Ectodermal cell (in vitro differentiated cells): Measurements from ENCODE around the gene ZNFX1.
"Not testable (repeated sequence)": the region's sequence is repeated elsewhere in the genome, so short reads cannot be mapped to it uniquely, and the experiment has no call there.

ENCODE experiments used
- H3K27ac ChIP-seq: 2 replicates; pipeline ENCODE4 v1.7.0; 2013; ENCODE audit warnings: mild to moderate bottlenecking, low read depth, low read length; ENCODE audit not compliant: insufficient read depth, poor library complexity, severe bottlenecking
- H3K27me3 ChIP-seq: 2 replicates; pipeline ENCODE4 v1.7.0; 2013; ENCODE audit warnings: mild to moderate bottlenecking, low read length; ENCODE audit not compliant: insufficient read depth, control insufficient read depth, poor library complexity, severe bottlenecking
- H3K36me3 ChIP-seq: one replicate; pipeline ENCODE4 v1.7.0; 2013; ENCODE audit warnings: low read length; ENCODE audit not compliant: control insufficient read depth, insufficient read depth
- H3K4me1 ChIP-seq: one replicate; pipeline ENCODE4 v1.7.0; 2013; ENCODE audit warnings: low read length; ENCODE audit not compliant: control insufficient read depth, insufficient read depth
- H3K4me3 ChIP-seq: 2 replicates; pipeline ENCODE4 v1.7.0; 2013; ENCODE audit warnings: low read depth, low read length, control low read depth; ENCODE audit not compliant: insufficient read depth
- H3K9me3 ChIP-seq: 2 replicates; pipeline ENCODE4 v1.7.0; 2013; ENCODE audit warnings: mild to moderate bottlenecking, low read length, moderate library complexity; ENCODE audit not compliant: control insufficient read depth
- WGBS, 2 experiments: methylation state at CpG; one replicate each; pipeline ENCODE4 v1.1.7; 2013; ENCODE audit warnings: missing lambda C conversion rate in 2 of 2; 5-methylcytosine and 5-hydroxymethylcytosine counted together

ZNFX1 gene

GRCh38 chr20:49230561-49231133, 47.2 kb downstream of the ZNFX1 start:
- 94% methylated on average over 7 to 8 of the region's 8 CpGs for WGBS, 2 experiments
- H3K9me3 ChIP-seq = no peaks in the 10 kb centered on the region
- H3K4me1 ChIP-seq = no peaks in the 10 kb centered on the region
- H3K27me3 ChIP-seq = no peaks in the 10 kb centered on the region
- H3K36me3 ChIP-seq = peaks cover 42% of the 10 kb centered on the region
- no peak overlapping the region for H3K4me3 ChIP-seq
- H3K27ac ChIP-seq = no peak overlapping the region

GRCh38 chr20:49230021-49230420, 47.8 kb downstream of the ZNFX1 start:
- no peak overlapping the region for H3K27ac ChIP-seq
- H3K36me3 ChIP-seq = peaks cover 38% of the 10 kb centered on the region
- no peaks in the 10 kb centered on the region for H3K4me1 ChIP-seq
- no peak overlapping the region for H3K4me3 ChIP-seq
- 93 to 95% methylated on average over 10 of the region's 10 CpGs for WGBS, 2 experiments
- H3K27me3 ChIP-seq = no peaks in the 10 kb centered on the region
- H3K9me3 ChIP-seq = no peaks in the 10 kb centered on the region

GRCh38 chr20:49229381-49229780, 48.5 kb downstream of the ZNFX1 start:
- Histone ChIP-seq H3K27ac (no peak overlapping the region), H3K4me3 (no peak overlapping the region), H3K36me3 (peaks cover 38% of the 10 kb centered on the region), H3K27me3 (no peaks in the 10 kb centered on the region), H3K9me3 (no peaks in the 10 kb centered on the region), H3K4me1 (no peaks in the 10 kb centered on the region)
- WGBS, 2 experiments = 92 to 95% methylated on average over 2 of the region's 2 CpGs

- H3K27ac ChIP-seq = no peak overlapping the region
- H3K4me3 ChIP-seq = no peak overlapping the region
- H3K36me3 ChIP-seq = peaks cover 43% of the 10 kb centered on the region
- 97% methylated on average over 7 to 9 of the region's 9 CpGs for WGBS, 2 experiments
- no peaks in the 10 kb centered on the region for H3K27me3 ChIP-seq
- no peaks in the 10 kb centered on the region for H3K9me3 ChIP-seq
- no peaks in the 10 kb centered on the region for H3K4me1 ChIP-seq
Observed at GRCh38 chr20:49228676-49229075, 49.2 kb downstream of the ZNFX1 start.

- Histone ChIP-seq H3K4me1 (no peaks in the 10 kb centered on the region), H3K27me3 (no peaks in the 10 kb centered on the region), H3K36me3 (peaks cover 48% of the 10 kb centered on the region), H3K4me3 (no peak overlapping the region), H3K27ac (no peak overlapping the region), H3K9me3 (no peaks in the 10 kb centered on the region)
- 89 to 93% methylated on average over 7 of the region's 7 CpGs for WGBS, 2 experiments
Observed at GRCh38 chr20:49225896-49226295, 52.0 kb downstream of the ZNFX1 start.

GRCh38 chr20:49219924-49220831, 57.7 kb downstream of the ZNFX1 start:
- H3K4me1 ChIP-seq = no peaks in the 10 kb centered on the region
- peak overlapping the region; percentile 95 for H3K4me3 ChIP-seq
- WGBS, 2 experiments = 75 to 77% methylated on average over 25 to 28 of the region's 28 CpGs
- peaks cover 28% of the 10 kb centered on the region for H3K36me3 ChIP-seq
- H3K9me3 ChIP-seq = no peaks in the 10 kb centered on the region
- no peaks in the 10 kb centered on the region for H3K27me3 ChIP-seq
- no peak overlapping the region for H3K27ac ChIP-seq

GRCh38 chr20:49219091-49219923, 58.5 kb downstream of the ZNFX1 start, which contains the start of gene DDX27:
Gene DDX27 (plus strand): TSS chr20:49219416. CDS start chr20:49219449, 33 bp downstream.
- peak within 1 kb of the TSS; percentile 76 for H3K27ac ChIP-seq

GRCh38 chr20:49218739-49219090, 59.1 kb downstream of the ZNFX1 start:
- H3K9me3 ChIP-seq, H3K4me1 ChIP-seq, H3K27me3 ChIP-seq: not testable (repeated sequence)
- peaks cover 16% of the 10 kb centered on the region for H3K36me3 ChIP-seq
- peak overlapping the region; percentile 95 for H3K4me3 ChIP-seq
- H3K27ac ChIP-seq = peak overlapping the region; percentile 76
- 67% methylated on average over 13 of the region's 13 CpGs for WGBS, 2 experiments

More at GRCh38 chr20:49219091-49219923, 58.5 kb downstream of the ZNFX1 start, which contains the start of gene DDX27:
- Histone ChIP-seq H3K36me3 (peaks cover 21% of the 10 kb centered on the region), H3K4me3 (peak within 1 kb of the TSS; percentile 95), H3K9me3 (no peaks in the 10 kb centered on the region), H3K27me3 (no peaks in the 10 kb centered on the region), H3K4me1 (no peaks in the 10 kb centered on the region)
- WGBS, 2 experiments = 1% methylated on average over 46 of the region's 46 CpGs

GRCh38 chr20:49216991-49217578, 60.8 kb downstream of the ZNFX1 start:
- no peaks in the 10 kb centered on the region for H3K4me1 ChIP-seq

More at GRCh38 chr20:49216991-49217578, 60.8 kb downstream of the ZNFX1 start:
- H3K27me3 ChIP-seq = no peaks in the 10 kb centered on the region
- peaks cover 10% of the 10 kb centered on the region for H3K36me3 ChIP-seq
- 32 to 33% methylated on average over 11 of the region's 11 CpGs for WGBS, 2 experiments
- H3K9me3 ChIP-seq = no peaks in the 10 kb centered on the region
- no peak overlapping the region for H3K4me3 ChIP-seq
- no peak overlapping the region for H3K27ac ChIP-seq
